Measurements from ENCODE around the gene NDUFA7. TPM values are rescaled to one million over a fixed set of nuclear protein-coding genes. Genes with fewer than 3 reads are reported as not detected.
"Not testable (repeated sequence)": the region's sequence is repeated elsewhere in the genome, so short reads cannot be mapped to it uniquely, and the experiment has no call there.

Gene NDUFA7
- total RNA-seq, 1 experiment from 2014 or later = 70.2 TPM

DNA sequence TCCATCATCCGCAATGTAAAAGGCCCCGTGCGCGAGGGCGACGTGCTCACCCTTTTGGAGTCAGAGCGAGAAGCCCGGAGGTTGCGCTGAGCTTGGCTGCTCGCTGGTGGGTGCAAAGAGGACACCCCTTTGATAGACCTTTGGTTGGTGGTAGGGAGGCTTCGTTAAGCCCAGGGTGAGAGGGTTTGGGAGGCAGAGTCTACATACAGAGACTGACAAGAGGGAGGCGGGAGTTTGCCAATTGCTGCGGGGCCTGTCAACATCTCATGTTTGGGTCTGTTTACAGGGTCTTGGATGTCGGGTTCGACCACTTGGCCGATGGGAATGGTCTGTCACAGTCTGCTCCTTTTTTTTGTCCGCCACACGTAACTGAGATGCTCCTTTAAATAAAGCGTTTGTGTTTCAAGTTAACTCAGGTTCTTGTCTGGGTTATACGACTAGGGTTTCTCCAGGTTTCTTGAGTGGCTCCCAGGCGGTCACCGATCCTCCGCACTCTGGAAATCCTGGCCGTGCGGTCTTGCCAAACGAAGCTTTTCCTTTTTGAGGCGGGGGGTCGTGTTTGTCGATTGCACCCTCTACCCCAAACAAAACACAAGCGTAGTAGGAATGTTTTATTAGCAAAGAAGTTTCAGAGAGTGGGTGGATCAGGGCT is 937 bp upstream of the NDUFA7 start:
- Histone ChIP-seq H3K27me3 (replicated peaks; ENCODE audit: insufficient read depth, low read depth, low read length, poor library complexity) (no peaks in the 10 kb centered on the region), H3K9me3 (ENCODE audit: low read depth, low read length, poor library complexity, severe bottlenecking) (no peaks in the 10 kb centered on the region), H3K36me3 (ENCODE audit: insufficient read depth, low read length, poor library complexity, severe bottlenecking) (peaks cover 23% of the 10 kb centered on the region), H3K4me1 (ENCODE audit: insufficient read depth, low read length, poor library complexity, severe bottlenecking) (peaks cover 22% of the 10 kb centered on the region), H3K4me3 (ENCODE audit: low read depth, low read length, poor library complexity, severe bottlenecking) (peak overlapping the region; percentile 89), H3K27ac (ENCODE audit: low read depth, low read length, poor library complexity, severe bottlenecking) (peak overlapping the region; percentile 93)
- TF ChIP-seq EZH2 (IDR thresholded peaks at IDR 0.05; ENCODE audit: borderline replicate concordance, low read depth, low read length, poor library complexity, severe bottlenecking) = no peak
- TF ChIP-seq, protein P1, sequence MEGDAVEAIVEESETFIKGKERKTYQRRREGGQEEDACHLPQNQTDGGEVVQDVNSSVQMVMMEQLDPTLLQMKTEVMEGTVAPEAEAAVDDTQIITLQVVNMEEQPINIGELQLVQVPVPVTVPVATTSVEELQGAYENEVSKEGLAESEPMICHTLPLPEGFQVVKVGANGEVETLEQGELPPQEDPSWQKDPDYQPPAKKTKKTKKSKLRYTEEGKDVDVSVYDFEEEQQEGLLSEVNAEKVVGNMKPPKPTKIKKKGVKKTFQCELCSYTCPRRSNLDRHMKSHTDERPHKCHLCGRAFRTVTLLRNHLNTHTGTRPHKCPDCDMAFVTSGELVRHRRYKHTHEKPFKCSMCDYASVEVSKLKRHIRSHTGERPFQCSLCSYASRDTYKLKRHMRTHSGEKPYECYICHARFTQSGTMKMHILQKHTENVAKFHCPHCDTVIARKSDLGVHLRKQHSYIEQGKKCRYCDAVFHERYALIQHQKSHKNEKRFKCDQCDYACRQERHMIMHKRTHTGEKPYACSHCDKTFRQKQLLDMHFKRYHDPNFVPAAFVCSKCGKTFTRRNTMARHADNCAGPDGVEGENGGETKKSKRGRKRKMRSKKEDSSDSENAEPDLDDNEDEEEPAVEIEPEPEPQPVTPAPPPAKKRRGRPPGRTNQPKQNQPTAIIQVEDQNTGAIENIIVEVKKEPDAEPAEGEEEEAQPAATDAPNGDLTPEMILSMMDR (conservative IDR thresholded peaks at IDR 0.05; ENCODE audit: low read depth, low read length) = no peak
- intact Hi-C loops (cut with micrococcal nuclease; ENCODE audit: unreplicated experiment) = no loop called here
- ChIA-PET POLR2A (ENCODE audit: low non-redundant PET) (no interaction called here), CTCF (no interaction called here)
- BruUV-seq (replicated peaks) = no TSS peak
- no peak for DNase-seq (ENCODE audit: low spot score)

DNA sequence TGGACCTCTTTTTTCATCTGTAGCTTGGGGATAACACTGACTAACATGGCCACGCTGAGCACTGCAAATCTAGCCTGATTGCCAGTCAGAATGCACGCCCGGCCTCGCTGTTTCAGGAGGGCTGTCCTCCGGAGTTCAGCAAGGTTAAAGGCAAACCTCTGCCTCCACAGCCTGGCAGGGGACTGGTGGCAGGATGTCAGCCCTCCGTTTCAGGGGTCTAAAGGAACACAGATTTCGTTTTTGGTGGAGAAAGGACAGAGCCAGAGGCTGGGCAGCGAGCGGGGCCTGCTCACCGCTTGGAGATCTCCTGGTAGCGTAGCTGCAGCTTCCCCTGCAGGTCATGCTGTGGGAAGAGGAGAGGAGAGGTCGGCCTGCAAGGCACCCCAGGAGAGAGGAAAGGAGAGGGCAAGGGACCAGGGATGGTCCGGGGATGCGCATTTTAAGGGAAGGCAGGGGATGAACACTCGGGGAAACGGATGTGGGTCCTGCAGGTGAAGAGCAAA is 560 bp downstream of the NDUFA7 start:
- ChIA-PET CTCF (no interaction called here), POLR2A (ENCODE audit: low non-redundant PET) (no interaction called here)
- Histone ChIP-seq H3K9me3 (ENCODE audit: low read depth, low read length, poor library complexity, severe bottlenecking) (no peaks in the 10 kb centered on the region), H3K4me1 (ENCODE audit: insufficient read depth, low read length, poor library complexity, severe bottlenecking) (peaks cover 22% of the 10 kb centered on the region), H3K27ac (ENCODE audit: low read depth, low read length, poor library complexity, severe bottlenecking) (peak overlapping the region; percentile 93), H3K27me3 (replicated peaks; ENCODE audit: insufficient read depth, low read depth, low read length, poor library complexity) (no peaks in the 10 kb centered on the region), H3K36me3 (ENCODE audit: insufficient read depth, low read length, poor library complexity, severe bottlenecking) (peaks cover 27% of the 10 kb centered on the region), H3K4me3 (ENCODE audit: low read depth, low read length, poor library complexity, severe bottlenecking) (peak overlapping the region; percentile 89)
- no peak for DNase-seq (ENCODE audit: low spot score)
- TF ChIP-seq, protein P1 (conservative IDR thresholded peaks at IDR 0.05; ENCODE audit: low read depth, low read length) = no peak
- no peak for TF ChIP-seq EZH2 (IDR thresholded peaks at IDR 0.05; ENCODE audit: borderline replicate concordance, low read depth, low read length, poor library complexity, severe bottlenecking)
- no TSS peak for BruUV-seq (replicated peaks)
- intact Hi-C loops (cut with micrococcal nuclease; ENCODE audit: unreplicated experiment) = no loop called here

DNA sequence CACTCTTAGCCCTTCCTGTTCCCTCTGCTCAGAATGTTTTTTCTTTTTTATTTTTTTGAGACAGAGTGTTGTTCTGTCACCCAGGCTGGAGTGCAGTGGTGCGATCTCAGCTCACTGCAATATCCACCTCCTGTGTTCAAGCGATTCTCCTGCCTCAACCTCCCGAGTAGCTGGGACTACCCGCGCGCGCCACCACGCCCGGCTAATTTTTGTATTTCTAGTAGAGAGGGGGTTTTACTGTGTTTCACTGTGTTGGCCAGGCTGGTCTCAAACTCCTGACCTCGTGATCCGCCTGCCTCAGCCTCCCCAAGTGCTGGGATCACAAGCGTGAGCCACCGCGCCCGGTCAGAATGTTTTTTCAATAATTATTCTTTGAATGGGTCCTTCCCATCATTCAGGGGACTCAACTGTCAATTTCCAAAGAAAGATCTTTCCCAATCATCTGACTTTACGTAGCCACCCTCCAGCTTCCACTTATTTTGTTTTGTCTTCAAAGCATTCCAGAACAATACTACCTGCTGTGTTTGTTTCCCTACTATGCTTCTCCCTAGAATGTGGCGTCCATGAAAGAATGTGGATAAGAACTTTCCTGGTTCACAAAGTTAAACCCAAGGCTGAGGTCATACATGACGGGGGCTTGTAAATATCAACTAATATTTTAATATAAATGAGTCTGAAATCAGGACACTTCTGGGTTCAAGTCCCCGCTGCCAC is 1.2 kb downstream of the NDUFA7 start:
- peak overlapping the region; percentile 93 for H3K27ac ChIP-seq (ENCODE audit: low read depth, low read length, poor library complexity, severe bottlenecking)

DNA sequence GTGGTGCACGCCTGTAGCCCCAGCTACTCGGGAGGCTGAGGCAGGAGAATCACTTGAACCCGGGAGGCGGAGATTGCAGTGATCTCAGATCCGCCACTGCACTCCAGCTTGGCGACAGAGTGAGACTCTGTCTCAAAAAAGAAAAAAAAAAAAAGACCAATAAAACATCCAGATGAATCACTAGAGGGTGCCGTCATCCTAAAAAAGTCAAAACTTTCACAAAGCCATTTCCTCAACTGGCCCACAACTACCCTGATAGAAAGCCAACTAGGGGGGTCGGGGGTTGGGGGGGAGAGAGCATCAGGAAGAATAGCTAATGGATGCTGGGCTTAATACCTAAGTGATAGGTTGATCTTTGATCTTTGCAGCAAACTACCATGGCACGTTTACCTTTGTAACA is 2.3 kb downstream of the NDUFA7 start:
- BruUV-seq (replicated peaks); POLR2A ChIA-PET (ENCODE audit: low non-redundant PET); intact Hi-C loops (cut with micrococcal nuclease; ENCODE audit: unreplicated experiment); H3K27me3 ChIP-seq (replicated peaks; ENCODE audit: insufficient read depth, low read depth, low read length, poor library complexity); H3K27ac ChIP-seq (ENCODE audit: low read depth, low read length, poor library complexity, severe bottlenecking); DNase-seq (ENCODE audit: low spot score); H3K4me3 ChIP-seq (ENCODE audit: low read depth, low read length, poor library complexity, severe bottlenecking); H3K9me3 ChIP-seq (ENCODE audit: low read depth, low read length, poor library complexity, severe bottlenecking): not testable (repeated sequence)
- CTCF ChIA-PET = interaction anchor here (0.7 kb wide), 2 partner anchors 36 to 260 kb away, joined by 3 to 5 read pairs; no protein-coding TSS in a partner anchor
- peaks cover 22% of the 10 kb centered on the region for H3K4me1 ChIP-seq (ENCODE audit: insufficient read depth, low read length, poor library complexity, severe bottlenecking)
- H3K36me3 ChIP-seq (ENCODE audit: insufficient read depth, low read length, poor library complexity, severe bottlenecking) = peaks cover 30% of the 10 kb centered on the region

More for the DNA sequence above, 1.2 kb downstream of the NDUFA7 start:
- H3K4me1 ChIP-seq (ENCODE audit: insufficient read depth, low read length, poor library complexity, severe bottlenecking) = peaks cover 22% of the 10 kb centered on the region
- no peak for TF ChIP-seq EZH2 (IDR thresholded peaks at IDR 0.05; ENCODE audit: borderline replicate concordance, low read depth, low read length, poor library complexity, severe bottlenecking)
- TF ChIP-seq, protein P1 (conservative IDR thresholded peaks at IDR 0.05; ENCODE audit: low read depth, low read length) = no peak
- peak overlapping the region; percentile 89 for H3K4me3 ChIP-seq (ENCODE audit: low read depth, low read length, poor library complexity, severe bottlenecking)
- ChIA-PET POLR2A (ENCODE audit: low non-redundant PET) (interaction anchor here (0.6 kb wide), 1 partner anchor 581 kb away, joined by 4 read pairs; no protein-coding TSS in a partner anchor), CTCF (no interaction called here)
- intact Hi-C loops (cut with micrococcal nuclease; ENCODE audit: unreplicated experiment) = no loop called here
- no peaks in the 10 kb centered on the region for H3K27me3 ChIP-seq (replicated peaks; ENCODE audit: insufficient read depth, low read depth, low read length, poor library complexity)
- TSS peak; percentile 76 for BruUV-seq (replicated peaks)
- no peaks in the 10 kb centered on the region for H3K9me3 ChIP-seq (ENCODE audit: low read depth, low read length, poor library complexity, severe bottlenecking)
- DNase-seq (ENCODE audit: low spot score) = no peak
- H3K36me3 ChIP-seq (ENCODE audit: insufficient read depth, low read length, poor library complexity, severe bottlenecking) = peaks cover 33% of the 10 kb centered on the region
